SK-N-DZ (cell line): Measurements from ENCODE around the gene MPRIP.
"Not testable (repeated sequence)": the region's sequence is repeated elsewhere in the genome, so short reads cannot be mapped to it uniquely, and the experiment has no call there.

Experiments used
- DNase-seq: peaks from one replicate; pipeline ENCODE4 v3.0.0-alpha.2; 2015; ENCODE audit warnings: low spot score

The MPRIP gene

DNA sequence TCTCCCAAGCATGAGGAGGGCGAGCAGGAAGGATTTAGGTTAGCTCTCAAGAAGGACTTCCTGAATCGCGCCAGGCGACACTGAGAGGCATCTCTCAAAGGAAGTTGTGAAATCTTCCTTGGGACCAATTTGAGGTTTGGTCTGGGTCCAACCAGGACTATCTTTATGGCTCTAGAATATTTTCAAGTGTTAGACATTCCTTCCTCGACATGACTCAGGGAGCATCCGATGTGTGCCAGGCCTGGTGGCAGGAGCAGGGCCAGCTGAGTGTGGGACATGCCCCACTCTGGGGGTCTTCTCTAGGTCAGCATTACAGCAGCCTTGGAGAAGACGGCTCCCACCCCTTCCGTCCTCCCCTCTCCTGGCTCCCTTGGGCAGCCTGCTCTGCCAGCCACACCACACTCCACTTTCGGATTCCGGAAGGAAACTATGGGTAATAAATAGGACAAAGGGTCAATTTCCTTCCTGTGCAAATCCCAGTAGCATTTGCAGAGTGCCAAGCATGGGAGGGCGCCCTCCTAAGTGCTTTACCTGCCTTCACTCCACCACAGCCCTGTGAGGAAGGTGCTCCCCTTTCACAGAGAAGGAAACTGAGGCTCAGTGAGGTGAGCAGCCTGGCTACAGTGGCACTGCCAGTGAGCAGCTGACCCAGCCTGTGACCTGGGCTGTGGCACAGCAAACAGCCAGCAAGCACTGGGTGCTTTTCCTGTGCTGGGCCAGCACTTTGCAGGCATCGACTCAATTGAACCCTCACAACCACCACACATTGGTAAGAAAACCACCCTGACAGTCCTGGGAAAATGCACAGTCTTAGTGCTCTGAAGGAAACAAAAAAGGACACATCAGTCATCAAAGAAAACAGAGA lies 31.0 kb upstream of the MPRIP start:
- DNase-seq, result not testable (repeated sequence)

DNA sequence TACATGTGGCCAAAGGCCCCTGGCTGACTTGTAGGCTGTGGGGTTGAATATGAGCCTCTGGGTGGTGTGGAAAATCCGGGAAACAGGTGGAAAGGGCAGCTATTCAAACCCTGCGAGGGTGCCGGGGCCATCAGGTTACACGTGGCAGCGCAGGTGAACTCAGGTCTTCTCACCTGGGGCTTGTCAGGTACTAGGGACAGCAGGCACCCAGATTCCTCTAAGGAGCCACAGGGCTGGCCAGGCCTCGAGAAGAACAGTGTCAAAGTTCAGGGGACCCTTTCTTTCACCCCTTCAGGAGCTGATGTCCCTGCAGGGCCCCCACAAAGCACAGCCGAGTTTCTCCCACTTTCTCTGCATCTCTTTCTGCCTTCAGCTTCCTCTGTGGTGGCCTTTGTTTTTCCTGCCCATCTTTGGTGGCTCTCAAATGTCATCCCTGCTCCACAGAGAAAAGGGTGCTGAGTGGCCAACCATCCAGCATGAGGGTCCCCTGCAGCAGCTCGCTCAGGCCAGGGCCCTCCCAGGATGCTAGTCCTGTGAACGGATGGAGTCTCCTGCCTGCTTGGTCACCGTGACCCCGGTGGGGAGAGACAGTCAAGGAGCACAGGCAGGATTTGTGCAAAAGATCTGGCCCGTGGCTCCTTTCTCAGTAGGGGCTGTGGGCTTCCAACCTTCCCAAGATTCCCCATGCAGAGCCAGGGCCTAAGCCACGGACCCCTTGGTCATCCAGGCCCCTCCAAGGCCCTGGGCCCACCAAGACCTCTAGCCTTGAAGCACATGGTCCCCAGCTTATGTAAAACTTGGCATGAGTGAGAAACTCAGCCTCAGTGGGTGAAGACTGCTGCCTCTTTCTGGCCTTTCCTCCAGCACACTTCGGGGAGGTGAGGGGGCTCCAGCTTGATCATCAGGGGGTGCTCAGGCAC lies 28.2 kb upstream of the MPRIP start:
- not testable (repeated sequence) for DNase-seq

DNA sequence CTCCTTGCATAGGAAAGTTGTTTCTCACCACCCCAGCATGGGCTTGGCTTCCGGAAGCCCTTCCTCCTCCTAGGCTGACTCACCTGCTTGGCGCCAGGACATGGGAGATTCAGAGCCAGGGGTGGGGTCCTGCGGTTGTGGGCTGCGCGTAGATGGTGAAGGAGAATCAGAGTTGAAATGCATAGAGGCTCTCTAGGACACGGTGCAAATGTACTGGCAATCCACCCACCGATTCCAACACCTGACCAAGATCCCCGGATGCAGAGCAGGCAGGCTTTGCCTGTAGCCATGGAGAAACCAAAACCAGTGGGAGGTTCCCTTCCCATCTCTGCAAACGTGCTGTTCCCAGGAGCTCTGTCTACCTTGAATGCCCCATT lies 27.5 kb upstream of the MPRIP start:
- DNase-seq, result not testable (repeated sequence)

DNA sequence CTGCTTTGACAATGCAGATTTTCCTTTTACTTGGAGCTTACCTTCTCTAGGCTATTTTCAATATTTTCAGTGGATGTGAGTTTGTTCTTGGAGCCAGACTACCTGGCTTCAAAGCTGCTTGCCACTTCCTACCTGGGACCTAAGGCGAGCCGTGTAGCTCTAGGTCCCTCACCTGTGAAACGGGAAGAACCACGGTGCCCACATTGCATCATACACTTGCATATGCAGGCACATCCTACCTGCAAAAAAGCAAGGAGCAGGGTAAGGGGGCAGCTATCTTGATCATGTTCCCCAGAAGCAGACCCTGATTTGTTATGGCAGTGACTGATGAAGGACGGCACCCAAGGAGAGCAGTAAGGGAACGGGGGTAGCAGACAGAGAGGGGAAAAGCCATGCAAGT lies 27.0 kb upstream of the MPRIP start:
- no peak for DNase-seq

DNA sequence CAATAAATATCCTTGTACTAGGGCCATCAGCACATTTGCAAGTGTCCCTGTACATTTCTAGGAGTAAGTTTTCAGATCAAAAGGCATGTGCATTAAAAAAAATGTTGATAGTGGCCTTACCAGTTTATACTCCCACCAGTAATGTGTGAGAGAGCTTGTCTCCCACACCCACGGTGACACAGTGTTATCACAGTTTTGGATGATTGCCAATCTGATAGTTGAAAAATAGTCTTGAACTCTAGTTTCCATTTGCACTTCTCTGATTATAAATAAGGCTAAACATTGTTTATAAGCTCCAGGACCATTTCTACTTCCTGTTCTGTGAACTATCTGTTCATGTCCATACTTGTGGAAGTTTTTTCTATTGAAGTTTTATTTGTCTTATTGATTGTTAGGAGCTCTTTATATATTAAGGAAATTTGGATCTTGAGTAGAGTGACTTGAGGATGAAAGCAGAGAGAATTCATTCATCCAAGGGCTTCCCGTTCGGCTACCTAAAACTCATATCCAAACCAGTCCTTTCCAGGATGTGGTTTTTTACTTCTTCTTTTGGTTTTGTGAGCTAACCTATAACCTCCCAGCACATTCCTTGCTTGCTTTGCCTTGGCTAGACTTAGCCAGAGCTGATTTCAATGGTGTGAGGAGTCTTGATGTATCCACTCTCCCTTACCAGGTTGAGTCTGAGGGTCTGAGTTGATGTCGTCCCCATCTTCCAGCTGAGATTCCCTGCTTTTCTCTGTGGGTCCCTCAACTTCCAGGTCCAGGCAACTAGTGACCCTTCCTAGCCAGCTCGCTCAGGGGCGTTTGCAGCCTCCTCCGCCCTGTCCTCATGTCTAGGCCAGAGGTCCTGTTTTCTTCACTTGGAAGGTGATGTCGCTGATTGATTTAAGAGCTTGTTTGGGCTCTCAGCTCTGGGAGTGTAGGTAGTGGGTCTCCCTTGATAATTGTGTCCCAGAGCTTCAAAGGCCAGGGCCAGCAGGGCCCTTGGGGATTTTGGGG lies 25.8 kb upstream of the MPRIP start:
- DNase-seq, result not testable (repeated sequence)

DNA sequence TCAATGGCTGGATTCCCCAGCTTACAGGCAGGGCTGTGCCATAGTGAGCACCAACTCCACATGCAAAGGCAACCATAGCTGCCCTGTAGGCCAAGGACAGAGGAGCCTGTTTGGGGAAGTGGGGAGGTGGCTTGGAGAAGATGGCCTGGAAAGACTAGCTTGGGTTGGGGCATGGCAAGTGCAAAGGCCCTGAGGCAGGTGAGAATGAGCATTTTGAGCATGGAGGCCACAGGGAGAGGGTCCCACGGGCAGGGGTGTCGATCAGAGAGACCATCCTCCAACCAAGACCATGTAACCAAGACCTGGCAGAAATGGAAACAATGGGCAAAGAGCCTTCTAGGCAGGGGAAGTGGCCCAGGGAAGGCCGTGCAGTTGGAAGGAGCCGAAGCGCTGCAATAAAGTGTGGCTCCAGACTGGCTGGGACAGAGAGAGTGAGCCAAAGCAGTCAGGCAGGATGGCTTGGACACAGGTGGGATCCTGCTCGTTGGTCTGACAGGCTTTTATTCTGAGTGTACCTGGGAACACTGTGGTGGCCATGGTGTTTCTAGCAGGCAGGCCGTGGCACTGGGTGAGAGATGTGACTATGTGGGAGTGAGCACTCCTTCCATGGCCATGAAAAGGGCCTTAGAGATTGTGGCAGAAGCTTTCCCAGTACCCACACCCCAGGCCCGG lies 24.8 kb upstream of the MPRIP start:
- DNase-seq, result no peak

DNA sequence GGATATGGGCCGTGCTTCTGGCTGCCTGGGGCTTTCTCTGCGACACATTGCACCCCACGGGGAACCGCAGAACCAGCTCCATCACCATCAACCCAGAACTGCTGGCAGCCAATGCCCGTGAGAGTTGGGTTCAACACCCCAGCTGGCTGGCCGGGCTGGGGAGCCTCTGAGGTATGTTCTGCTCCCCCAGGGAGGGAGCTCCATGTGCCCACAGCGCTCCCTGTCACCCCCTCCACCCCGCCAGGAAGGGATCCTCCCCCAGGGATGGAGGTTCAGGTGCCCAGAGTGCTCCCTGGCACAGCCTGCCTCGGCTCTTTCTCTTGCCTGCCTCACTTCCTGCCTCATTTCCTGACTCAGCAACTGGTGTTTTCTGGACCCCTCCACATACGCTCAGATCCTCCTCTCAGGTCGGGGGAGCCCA lies 24.2 kb upstream of the MPRIP start:
- no peak for DNase-seq

DNA sequence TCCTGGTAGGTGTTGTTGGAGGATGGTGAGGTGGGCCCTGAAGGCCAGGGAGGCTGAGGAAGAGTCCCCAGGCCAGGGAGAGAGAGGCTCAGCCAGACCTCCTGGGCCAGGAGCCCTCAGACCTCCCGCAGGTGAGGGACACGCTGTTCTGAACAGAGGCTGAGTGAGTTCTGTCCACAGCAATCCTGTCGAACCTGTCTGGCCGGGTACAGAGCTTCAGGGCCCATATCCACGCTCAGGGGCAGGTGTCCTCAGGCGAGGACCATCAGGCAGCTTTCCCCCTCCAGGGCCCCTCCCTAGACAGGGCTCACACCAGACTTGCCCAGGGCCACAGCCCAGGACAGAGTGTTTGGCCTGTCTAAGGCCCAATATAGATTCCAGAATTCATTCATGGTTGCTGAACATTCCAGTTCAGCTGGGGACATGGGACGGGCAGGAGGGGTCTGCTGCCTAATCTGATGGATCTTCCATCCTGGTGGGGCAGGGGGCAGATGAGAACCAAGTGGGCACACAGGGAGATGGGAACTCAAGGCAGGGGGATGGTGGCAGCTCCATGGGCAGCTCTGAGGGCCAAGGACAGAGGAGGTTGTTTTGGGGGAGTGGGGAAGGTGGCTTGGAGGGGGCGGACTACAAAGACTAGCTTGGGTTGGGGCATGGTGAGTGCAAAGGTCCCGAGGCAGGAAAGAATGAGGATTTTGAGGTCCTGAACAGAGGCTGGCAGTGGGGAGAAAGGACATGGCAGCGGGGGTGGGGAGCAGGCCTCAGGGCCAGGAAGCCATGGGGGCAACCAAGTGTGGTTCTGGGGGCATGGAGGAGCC lies 23.4 kb upstream of the MPRIP start:
- DNase-seq, result no peak

DNA sequence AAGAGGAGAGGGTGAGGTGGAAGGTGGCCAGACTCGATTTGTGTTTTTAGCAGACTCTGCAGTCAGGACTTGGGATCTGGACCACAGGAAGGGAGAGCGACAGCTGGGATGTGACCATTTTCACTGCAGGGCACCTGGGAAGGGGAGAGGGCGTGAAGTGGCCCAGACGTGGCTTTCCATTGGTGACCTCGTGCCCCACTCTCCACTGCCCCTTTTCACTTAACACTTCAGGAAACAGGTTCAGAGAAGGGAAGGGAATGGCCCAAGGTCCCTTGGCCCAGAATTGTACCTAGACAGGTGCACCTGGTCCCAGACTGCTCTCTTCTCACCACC lies 22.9 kb upstream of the MPRIP start:
- DNase-seq, result no peak

DNA sequence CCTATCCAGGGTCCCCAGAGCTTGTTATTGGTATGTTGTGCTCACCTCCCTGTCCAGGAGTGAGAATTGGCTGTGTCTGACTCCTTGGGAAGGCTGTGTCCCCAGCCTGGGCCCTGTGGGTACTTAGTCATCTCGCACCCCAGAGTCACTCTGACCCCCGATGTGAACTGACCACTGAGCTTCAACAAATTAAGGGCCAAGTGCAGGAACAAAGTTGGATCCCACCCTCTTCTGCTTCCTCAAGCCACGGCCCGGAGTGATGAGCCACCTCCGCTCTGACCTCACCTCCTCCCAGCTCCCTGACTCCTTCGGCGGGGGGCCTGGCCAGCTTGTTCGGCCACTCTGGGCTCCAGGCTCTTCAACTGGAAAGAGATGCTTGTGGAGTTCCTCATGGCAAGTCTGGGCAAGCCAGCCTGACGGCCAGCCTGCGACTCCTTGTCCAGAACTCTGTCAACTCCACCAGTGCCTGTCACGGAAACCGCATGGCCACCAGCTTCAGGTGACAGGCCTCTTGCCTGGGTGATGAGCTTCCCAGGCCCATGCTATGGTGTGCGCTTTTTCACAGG lies 22.3 kb upstream of the MPRIP start:
- DNase-seq, result no peak

DNA sequence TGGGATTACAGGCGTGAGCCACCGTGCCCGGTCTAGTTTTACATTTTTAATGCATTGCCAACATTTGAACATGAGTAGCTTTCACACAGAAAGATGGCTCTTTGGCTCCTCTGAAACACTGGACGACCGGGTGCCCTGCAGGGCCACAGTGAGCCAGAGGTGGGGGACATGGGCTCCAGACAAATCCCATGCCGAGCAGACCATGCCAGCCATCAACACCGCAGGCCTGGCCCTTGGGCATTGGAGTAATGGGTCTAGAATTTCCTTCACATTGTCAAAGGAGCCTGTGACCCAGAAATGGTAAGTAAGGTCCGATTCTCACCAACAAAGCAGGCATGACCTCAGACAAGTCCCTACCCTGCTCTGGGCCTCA lies 21.4 kb upstream of the MPRIP start:
- DNase-seq, result no peak

DNA sequence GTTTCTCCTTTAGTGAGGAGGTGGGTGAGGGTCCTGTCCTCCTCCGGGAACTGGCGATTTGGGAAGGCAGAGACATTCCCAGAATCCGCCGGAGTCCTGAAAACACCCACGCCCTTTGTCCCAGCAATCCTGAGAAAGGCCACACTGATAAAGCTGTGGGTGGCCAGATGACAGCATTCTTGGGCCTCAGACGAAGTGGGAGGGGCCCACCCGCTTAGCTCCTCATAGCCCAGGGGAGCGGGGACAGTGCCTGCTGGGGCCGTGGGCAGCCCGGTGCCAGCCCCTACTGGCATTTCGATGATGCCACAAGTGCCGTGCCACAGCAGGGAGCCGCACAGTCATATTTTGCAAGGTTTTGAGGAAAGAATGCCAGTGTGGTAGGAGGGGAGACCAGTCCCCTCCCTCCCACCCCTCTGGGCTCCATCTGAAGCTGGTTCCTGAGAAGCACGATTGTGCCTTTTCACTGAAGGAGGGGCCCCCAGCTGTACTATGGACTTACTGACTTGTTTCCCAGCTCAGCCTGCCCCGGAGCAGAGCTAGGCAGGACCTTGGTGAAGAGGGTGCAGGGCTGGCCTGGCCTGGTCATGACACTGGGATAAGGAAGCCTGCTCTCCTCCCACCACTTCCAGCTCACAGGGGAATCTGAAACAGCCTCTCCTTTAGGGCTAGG lies 20.9 kb upstream of the MPRIP start:
- no peak for DNase-seq

DNA sequence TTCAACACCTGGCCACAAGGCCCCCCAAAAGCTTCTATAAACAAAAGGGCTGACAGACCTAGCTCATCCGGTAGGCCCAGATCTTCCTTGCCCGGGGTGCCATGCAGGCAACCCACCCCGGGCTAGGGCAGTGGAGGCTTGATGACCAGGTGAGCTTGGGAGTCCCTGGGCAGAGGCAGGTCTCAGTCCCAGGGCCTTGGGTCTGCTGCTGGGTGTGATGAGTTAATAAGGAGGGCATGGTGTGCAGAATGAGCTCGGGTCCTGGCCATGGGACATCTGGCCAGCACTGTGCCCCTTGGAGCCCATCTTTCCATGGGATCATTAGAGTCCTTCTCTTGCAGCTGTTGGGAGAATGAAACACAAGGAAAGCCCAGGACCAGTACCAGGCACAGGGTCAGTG lies 20.2 kb upstream of the MPRIP start:
- no peak for DNase-seq

DNA sequence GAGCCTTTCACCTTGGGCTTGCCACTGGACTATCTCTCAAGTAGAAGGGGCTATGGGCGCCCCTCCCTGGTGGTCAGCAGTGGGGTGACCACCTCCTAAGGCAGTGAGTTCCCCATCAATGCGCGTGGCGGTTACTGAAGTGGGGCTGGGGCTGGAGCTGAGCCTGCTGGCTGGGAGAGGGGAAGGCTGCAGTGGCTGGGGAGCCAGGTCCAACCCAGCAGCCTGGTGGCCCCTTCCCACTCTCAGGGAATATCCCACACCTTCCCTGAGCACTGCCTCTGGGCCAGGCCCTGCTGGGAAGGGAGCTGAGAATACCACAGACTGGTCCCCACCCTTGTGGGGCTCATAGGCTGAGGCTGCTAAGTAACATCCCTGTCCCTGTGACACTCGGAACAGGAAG lies 19.8 kb upstream of the MPRIP start:
- DNase-seq, result no peak

DNA sequence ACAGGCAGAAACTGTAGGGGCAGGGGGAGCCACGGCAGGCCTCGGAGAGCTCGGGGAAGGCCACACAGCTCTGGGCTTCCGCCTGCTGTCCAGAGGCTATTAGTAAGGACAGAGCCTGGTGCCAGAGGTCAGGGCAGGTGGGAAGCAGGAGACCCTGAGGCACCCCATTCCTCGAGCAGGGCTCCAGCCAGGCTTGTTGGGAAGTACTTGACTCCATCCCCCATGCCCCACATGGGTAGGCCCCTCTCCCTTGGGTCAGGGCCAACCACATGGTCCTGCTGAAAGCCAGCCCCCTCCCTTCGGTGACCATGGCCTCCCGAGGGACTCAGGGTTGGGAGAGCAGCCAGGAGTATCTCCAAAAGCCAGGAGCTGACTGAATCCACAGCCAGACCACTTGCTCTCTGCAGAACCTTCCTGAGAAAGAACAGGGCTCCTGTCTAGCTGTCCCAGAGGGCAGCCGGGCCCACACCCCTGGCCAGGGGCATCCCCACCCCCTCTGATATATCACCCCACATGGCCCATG lies 17.4 kb upstream of the MPRIP start:
- DNase-seq, result peak; percentile 61

DNA sequence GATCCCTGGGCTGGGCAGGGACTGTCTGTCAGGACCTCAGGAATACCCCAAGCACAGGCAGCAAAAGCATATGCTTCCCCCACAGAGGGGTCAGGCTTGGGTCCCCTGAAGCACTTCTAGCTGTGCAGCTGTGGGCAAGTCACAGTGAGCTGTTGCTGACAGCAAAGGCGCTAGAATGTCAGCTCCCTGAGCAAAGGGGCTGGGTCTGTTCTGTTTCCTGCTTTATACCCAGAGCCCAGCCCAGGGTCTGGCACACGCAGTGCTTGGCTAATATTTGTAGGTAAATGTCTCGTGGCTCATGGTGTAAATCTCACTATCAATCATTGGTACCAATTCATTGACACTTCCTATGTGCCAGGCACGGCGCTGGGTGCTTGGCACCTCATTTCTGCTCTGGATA lies 16.6 kb upstream of the MPRIP start:
- no peak for DNase-seq

DNA sequence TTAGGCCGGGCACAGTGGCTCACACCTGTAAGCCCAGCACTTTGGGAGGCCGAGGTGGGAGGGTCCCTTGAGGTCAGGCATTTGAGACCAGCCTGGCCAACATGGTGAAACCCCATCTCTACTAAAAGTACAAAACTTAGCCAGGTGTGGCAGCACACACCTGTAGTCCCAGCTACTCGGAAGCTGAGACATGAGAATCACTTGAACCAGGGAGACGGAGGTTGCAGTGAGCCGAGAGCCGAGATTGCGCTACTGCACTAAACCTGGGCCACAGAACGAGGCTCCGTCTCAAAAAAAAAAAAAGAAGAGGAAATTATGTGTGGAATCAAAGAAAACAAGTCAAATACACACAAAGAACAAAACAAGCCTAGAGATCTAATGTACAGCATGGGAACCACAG lies 16.1 kb upstream of the MPRIP start:
- no peak for DNase-seq

DNA sequence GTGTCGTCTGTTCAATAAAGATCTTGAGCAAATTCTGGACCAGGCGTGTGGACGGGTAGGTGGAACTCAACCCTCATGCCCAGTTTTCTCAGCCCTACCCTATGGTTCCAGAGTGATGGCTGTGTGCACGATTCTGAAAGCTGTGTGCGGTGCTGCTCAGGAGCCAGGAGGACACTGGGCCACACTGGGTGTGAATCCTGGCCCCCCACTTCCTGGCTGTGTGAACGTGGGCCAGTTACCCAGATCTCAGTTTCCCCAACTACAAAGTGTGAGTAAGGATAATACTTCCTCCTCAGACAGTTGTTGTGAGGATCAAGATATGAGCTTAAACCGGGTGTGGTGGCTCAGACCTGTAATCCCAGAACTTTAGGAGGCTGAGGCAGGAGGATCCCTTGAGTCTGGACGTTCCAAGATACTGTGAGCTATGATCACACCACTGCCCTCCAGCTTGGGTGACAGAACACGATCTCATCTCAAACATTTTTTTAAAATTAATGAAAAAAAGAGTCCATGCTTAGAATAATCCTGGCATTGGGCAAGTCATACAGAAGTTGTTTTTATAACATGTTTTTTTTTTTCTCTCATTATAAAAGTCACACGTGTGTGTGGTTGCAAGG lies 14.7 kb upstream of the MPRIP start:
- DNase-seq, result no peak
